Sigmoid colon (tissue), 4 donors: ENCODE measurements around the gene PLB1.

Experiments used
- CTCF ChIP-seq, 4 experiments: fragments of 450-650 bp in 3 of 4; fragments of 200-600 bp in 1 of 4; IDR thresholded peaks; one replicate each; pipeline ENCODE4 v1.5.1; 2016 to 2019; ENCODE audit warnings: antibody characterized with exemption in 4 of 4, mild to moderate bottlenecking in 3 of 4, moderate library complexity in 2 of 4
- EP300 ChIP-seq, 4 donors: sonication (generic); formaldehyde crosslinking; IDR thresholded peaks; one replicate each; pipeline ENCODE4 v1.6.1; 2017; ENCODE audit warnings: antibody characterized with exemption in 4 of 4
- POLR2A ChIP-seq, 2 donors: fragments of 450-650 bp; IDR thresholded peaks; one replicate each; pipeline ENCODE4 v1.6.1; 2016; ENCODE audit warnings: antibody characterized with exemption in 2 of 2, mild to moderate bottlenecking in 2 of 2, moderate library complexity in 2 of 2
- POLR2AphosphoS5 ChIP-seq, 4 donors: sonication (generic); formaldehyde crosslinking; IDR thresholded peaks; one replicate each; pipeline ENCODE4 v1.6.1; 2017; ENCODE audit warnings: antibody characterized with exemption in 4 of 4

- TF ChIP-seq POLR2AphosphoS5 (IDR thresholded peaks at IDR 0.05), result no peak
- TF ChIP-seq CTCF (IDR thresholded peaks at IDR 0.05), result no peak
- no peak for TF ChIP-seq POLR2A (IDR thresholded peaks at IDR 0.05)
- no peak for TF ChIP-seq EP300 (IDR thresholded peaks at IDR 0.05)
Observed at GRCh38 chr2:28633204-28633603, 137.3 kb downstream of the PLB1 start.
